ENCODE data around the gene VPS35. TPM values are rescaled to one million over a fixed set of nuclear protein-coding genes. Genes with fewer than 3 reads are reported as not detected.

Gene VPS35
- polyA plus RNA-seq, 1 experiment, result 26.4 TPM

DNA sequence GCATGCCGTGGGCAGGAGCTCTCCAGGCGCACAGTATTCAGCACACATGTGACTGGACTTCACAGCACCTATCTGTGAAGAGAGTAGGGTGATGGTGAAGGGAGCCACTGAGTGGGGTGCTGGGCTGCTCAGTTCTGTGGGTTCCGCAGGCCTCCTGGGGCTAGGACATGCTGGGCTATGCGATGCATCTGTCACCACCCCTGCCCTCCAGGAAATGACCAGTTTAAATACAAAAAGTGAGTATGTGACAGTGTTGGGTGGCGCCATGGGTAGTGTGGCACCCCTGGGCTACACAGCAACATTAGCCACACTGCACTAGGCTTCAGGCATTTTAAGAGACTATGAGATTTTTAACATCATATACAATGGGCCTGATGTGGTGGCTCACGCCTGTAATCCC, 30.6 kb upstream of the VPS35 start:
- Histone ChIP-seq H3K27me3 (ENCODE audit: control insufficient read depth, insufficient read depth, low read length) (no peaks in the 10 kb centered on the region), H3K4me3 (ENCODE audit: low read depth, low read length) (no peak overlapping the region), H3K36me3 (ENCODE audit: control insufficient read depth, insufficient read depth, low read length) (no peaks in the 10 kb centered on the region)
- POLR2A ChIA-PET, result interaction anchor here (0.7 kb wide), 1 partner anchor 14 kb away, joined by 3 read pairs; no protein-coding TSS in a partner anchor
- TF ChIP-seq, protein P1, sequence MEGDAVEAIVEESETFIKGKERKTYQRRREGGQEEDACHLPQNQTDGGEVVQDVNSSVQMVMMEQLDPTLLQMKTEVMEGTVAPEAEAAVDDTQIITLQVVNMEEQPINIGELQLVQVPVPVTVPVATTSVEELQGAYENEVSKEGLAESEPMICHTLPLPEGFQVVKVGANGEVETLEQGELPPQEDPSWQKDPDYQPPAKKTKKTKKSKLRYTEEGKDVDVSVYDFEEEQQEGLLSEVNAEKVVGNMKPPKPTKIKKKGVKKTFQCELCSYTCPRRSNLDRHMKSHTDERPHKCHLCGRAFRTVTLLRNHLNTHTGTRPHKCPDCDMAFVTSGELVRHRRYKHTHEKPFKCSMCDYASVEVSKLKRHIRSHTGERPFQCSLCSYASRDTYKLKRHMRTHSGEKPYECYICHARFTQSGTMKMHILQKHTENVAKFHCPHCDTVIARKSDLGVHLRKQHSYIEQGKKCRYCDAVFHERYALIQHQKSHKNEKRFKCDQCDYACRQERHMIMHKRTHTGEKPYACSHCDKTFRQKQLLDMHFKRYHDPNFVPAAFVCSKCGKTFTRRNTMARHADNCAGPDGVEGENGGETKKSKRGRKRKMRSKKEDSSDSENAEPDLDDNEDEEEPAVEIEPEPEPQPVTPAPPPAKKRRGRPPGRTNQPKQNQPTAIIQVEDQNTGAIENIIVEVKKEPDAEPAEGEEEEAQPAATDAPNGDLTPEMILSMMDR (IDR thresholded peaks at IDR 0.05; ENCODE audit: insufficient read depth, low read depth, low read length), result no peak
- CTCF ChIA-PET, result no interaction called here
- no peak for DNase-seq (ENCODE audit: low read depth)

DNA sequence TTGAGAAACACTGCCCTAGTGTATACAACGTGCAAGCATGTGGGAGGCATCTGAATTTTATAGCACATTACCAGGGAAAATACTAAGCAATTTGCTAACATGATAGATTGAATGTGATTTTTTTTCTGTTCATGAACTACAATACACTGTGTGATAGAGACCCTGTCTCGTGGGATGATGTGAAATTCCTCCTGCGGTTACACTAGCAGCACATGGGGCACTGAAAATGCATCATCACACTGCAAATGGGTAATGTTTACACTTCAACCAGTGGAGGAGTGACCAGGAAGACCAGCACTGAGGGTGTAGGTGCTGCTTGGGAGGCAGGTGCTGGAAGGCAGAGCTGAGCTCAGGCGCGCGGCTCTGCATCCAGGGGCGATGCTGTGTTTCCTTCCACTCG, 29.2 kb upstream of the VPS35 start:
- no peak for DNase-seq (ENCODE audit: low read depth)
- Histone ChIP-seq H3K27me3 (ENCODE audit: control insufficient read depth, insufficient read depth, low read length) (no peaks in the 10 kb centered on the region), H3K36me3 (ENCODE audit: control insufficient read depth, insufficient read depth, low read length) (no peaks in the 10 kb centered on the region), H3K4me3 (ENCODE audit: low read depth, low read length) (no peak overlapping the region)
- CTCF ChIA-PET, result no interaction called here
- POLR2A ChIA-PET, result no interaction called here
- TF ChIP-seq, protein P1 (IDR thresholded peaks at IDR 0.05; ENCODE audit: insufficient read depth, low read depth, low read length), result no peak

DNA sequence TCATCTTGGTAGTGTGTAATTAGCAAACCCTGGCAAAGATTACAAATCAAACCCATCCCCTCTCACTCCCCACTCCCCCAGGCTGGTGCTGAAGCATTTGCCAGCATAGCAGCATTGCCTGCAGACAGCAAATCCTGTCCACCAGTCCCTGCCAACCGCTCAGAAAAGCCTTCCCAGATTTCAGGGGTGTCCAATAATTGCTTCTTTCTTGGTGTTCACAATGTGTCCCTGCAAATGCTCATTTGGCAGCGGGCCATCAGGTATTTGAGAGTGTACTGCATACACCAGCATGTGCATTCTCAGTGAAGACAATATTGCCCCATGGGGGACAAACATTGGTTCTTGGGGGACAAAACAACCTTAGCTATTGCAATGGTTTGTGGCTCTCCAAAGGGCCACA, 28.7 kb upstream of the VPS35 start:
- ChIA-PET POLR2A (no interaction called here), CTCF (no interaction called here)
- Histone ChIP-seq H3K4me3 (ENCODE audit: low read depth, low read length) (no peak overlapping the region), H3K36me3 (ENCODE audit: control insufficient read depth, insufficient read depth, low read length) (no peaks in the 10 kb centered on the region), H3K27me3 (ENCODE audit: control insufficient read depth, insufficient read depth, low read length) (no peaks in the 10 kb centered on the region)
- TF ChIP-seq, protein P1 (IDR thresholded peaks at IDR 0.05; ENCODE audit: insufficient read depth, low read depth, low read length), result no peak
- no peak for DNase-seq (ENCODE audit: low read depth)

DNA sequence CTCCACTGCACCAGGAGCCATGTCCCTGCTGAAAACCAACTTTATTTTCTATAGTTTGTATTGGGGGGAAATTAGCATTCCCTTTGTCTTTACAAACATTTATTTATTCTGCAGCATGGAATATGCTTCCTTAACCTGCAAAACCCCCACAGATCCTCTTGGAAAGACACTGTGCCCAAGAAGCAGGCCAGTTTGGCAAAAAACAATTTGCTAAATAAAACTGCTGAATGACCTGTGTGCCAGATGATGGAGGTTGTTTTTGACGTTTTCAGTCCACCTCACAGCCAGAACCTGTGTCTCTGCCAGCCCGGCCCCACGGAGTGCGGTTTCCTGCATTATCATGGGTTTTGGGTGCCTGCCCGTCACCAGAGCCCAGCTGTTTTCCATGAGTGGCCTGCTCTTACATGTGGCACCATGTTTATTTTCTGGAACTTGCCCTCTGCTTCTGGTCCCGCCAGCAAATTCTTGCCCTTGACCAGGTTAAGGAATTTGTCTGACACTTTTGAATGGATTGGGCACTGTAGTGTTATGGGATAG, 26.9 kb upstream of the VPS35 start:
- Histone ChIP-seq H3K27me3 (ENCODE audit: control insufficient read depth, insufficient read depth, low read length) (no peaks in the 10 kb centered on the region), H3K4me3 (ENCODE audit: low read depth, low read length) (no peak overlapping the region), H3K36me3 (ENCODE audit: control insufficient read depth, insufficient read depth, low read length) (no peaks in the 10 kb centered on the region)
- POLR2A ChIA-PET, result no interaction called here
- CTCF ChIA-PET, result no interaction called here
- no peak for DNase-seq (ENCODE audit: low read depth)
- TF ChIP-seq, protein P1 (IDR thresholded peaks at IDR 0.05; ENCODE audit: insufficient read depth, low read depth, low read length), result no peak

DNA sequence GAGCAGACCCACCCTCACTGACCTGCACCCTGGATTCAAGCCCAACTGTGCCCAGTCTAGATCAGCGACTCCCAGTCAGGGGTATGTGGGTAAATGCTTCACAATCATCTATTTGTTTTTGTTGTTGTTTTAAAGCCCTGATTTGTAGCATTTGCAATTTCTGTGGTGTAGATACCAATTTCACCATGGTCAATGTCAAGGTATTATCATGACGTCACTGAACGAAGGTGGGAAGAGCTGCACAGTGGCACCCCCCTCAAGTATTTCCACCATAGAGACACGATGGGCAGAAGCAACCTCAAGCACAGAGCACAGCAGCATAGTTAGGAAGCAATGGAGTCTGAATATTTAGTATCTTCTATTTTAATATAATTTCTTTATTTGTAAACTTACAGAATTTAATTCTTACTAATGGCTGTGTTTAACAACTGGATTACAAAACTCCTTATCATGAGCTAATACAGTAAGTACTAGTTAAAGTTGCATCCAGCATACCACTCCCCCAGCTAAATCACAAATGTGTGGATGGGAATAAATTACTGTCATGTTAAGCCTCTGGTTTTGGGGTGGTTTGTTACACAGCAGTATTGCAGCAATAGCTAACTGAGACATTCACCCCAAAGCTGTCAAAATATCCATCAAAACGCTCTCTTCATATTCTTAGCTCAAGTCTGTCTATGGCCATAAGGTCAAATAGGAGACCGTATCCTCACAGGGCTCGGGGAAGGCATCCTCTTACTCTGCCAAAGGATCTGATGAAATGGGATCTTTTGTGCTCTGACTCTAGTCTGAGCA, 26.0 kb upstream of the VPS35 start:
- ChIA-PET POLR2A (no interaction called here), CTCF (no interaction called here)
- DNase-seq (ENCODE audit: low read depth), result no peak
- Histone ChIP-seq H3K36me3 (ENCODE audit: control insufficient read depth, insufficient read depth, low read length) (no peaks in the 10 kb centered on the region), H3K27me3 (ENCODE audit: control insufficient read depth, insufficient read depth, low read length) (no peaks in the 10 kb centered on the region), H3K4me3 (ENCODE audit: low read depth, low read length) (no peak overlapping the region)
- TF ChIP-seq, protein P1 (IDR thresholded peaks at IDR 0.05; ENCODE audit: insufficient read depth, low read depth, low read length), result no peak

Measured in BJ (cell line).